ENCODE results near the gene RRAGA.

DNA sequence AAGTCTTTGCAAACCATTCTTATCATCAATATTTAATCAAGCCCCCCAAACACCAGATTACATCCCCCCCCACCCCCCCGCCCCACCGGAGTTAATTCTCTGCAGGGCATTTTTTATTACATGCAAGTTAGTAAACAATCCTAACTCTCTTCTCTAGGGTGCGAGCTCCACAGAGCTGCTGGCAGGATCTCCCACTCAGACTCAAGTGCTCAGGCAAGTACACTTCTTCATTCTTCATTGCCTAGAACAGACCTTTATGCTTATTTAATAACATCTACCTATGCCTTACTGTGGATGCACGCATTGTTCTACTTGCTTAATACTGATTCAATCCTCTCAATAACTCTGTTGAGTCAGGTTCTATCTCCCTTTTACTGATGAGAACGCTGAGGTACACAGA is 26.1 kb upstream of the RRAGA start:
- TF ChIP-seq, protein P1, sequence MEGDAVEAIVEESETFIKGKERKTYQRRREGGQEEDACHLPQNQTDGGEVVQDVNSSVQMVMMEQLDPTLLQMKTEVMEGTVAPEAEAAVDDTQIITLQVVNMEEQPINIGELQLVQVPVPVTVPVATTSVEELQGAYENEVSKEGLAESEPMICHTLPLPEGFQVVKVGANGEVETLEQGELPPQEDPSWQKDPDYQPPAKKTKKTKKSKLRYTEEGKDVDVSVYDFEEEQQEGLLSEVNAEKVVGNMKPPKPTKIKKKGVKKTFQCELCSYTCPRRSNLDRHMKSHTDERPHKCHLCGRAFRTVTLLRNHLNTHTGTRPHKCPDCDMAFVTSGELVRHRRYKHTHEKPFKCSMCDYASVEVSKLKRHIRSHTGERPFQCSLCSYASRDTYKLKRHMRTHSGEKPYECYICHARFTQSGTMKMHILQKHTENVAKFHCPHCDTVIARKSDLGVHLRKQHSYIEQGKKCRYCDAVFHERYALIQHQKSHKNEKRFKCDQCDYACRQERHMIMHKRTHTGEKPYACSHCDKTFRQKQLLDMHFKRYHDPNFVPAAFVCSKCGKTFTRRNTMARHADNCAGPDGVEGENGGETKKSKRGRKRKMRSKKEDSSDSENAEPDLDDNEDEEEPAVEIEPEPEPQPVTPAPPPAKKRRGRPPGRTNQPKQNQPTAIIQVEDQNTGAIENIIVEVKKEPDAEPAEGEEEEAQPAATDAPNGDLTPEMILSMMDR (IDR thresholded peaks at IDR 0.05; ENCODE audit: low read depth, low read length): no peak
- no peak for TF ChIP-seq MAX (IDR thresholded peaks at IDR 0.05; ENCODE audit: low read depth, low read length)

All from NB4 (cell line).